GM10248 (cell line): Measurements from ENCODE around the gene NUDT1.

Source experiments
- CTCF ChIA-PET: fragments of 300-600 bp; sonication (Branson Sonifier 250); formaldehyde crosslinking; extraction: SDS; loops from one replicate; lab custom pipeline; 2021; ENCODE audit warnings: antibody characterized with exemption; lab: Yijun Ruan, JAX
- POLR2A ChIA-PET: fragments of 350-650 bp; sonication (Branson Sonifier 250); formaldehyde crosslinking; extraction: SDS; loops from one replicate; lab custom pipeline; 2020; ENCODE audit warnings: antibody characterized with exemption; lab: Yijun Ruan, JAX
- DNase-seq: peaks from one replicate; pipeline ENCODE4 v3.0.0; 2012; ENCODE audit errors: extremely low spot score
- CTCF ChIP-seq: IDR thresholded peaks from 2 replicates; pipeline ENCODE4 v1.5.1; 2012; ENCODE audit warnings: mild to moderate bottlenecking, low read depth; ENCODE audit errors: extremely low read depth, missing control alignments, control extremely low read depth

The NUDT1 gene

DNA sequence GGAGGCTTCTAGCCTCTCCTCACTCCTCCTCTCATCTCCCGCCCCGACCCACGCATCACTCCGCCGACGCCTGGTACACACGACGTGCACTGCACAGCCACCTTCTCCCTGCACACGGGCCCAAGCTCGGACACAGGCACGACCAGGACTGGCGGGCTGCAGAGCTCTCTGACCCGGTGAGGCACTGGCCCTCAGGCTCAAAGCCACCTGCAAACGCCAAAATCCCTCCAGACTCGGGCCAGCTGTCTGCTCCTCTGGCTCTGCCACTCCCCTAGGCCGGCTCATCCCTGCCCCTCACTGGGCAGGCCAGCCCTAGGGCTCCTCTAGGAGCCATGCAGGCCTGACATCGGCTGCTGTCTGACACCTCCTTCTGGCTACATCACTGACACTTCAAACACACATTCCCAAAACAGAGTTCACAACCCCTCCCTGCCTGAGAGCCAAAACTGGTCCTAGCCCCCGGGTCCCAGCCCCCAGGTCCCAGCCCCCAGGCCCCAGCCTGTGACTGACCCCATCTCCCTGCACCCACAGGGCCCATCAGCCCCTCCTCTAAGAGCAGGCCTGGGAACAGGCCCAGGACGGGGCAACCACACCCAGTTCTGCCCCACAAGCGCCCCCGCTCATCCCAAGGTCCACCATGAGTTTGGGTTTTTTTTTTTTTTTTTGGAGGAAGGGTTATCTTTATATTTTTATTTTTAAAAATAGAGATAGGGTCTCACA lies 44.4 kb upstream of the NUDT1 start:
- TF ChIP-seq CTCF, result no peak
- ChIA-PET CTCF (no interaction called here), POLR2A (interaction anchor here (0.6 kb wide), 1 partner anchor 637 kb away, joined by 3 read pairs; no protein-coding TSS in a partner anchor)
- DNase-seq, result no peak

GRCh38 chr7:2198206-2198605 lies 43.8 kb upstream of the NUDT1 start:
- ChIA-PET POLR2A (no interaction called here), CTCF (no interaction called here)
- TF ChIP-seq CTCF, result no peak
- no peak for DNase-seq

DNA sequence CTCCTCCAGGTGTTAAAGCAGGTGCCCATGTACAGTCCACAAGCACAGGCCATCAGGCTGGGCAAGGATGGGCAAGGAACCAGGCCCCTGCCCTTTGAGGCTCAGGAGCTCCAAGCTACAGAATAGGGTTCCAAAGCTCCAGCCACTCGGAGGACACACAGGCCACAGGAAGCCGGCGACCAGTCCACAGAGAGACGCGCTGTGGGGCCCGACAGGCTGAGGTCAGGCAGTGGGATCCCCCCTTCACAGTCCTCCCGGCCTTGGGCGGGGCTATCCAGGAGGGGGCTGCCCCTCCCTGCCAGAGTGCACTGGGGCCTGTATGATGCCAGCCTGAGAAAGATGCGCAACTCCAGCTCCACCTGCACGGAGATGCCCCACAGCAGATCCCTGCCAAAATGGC lies 43.3 kb upstream of the NUDT1 start:
- TF ChIP-seq CTCF, result no peak
- no peak for DNase-seq
- ChIA-PET POLR2A (no interaction called here), CTCF (no interaction called here)

DNA sequence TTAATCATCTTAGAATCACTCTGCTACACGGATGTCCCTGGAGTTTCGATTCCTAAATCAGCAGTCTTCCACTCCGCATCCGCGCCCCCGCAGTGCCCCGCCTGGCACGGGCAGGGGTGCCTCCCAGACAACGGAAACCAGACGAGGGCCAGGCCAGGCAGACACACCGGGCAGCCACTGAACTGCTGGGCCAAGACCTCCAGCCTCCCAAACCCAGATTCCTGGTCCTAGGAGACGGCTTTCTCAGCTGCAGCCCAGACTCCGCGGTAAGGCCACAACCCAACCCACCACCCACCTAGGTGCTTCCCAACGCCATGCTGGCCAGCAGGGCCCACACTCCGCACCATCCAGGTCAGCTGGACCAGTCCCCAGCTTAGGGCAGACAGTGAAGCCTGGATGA lies 42.5 kb upstream of the NUDT1 start:
- ChIA-PET CTCF (interaction anchor here (1.2 kb wide), 1 partner anchor 148 kb away, joined by 4 read pairs; no protein-coding TSS in a partner anchor), POLR2A (no interaction called here)
- no peak for TF ChIP-seq CTCF

GRCh38 chr7:2199956-2200583 lies 42.0 kb upstream of the NUDT1 start:
- DNase-seq, result no peak
- POLR2A ChIA-PET, result no interaction called here
- CTCF ChIA-PET, result interaction anchor here (1.2 to 1.8 kb wide), 2 partner anchors 9 to 148 kb away, joined by 4 to 10 read pairs; no protein-coding TSS in a partner anchor
- no peak for TF ChIP-seq CTCF

More for the DNA sequence above, 42.5 kb upstream of the NUDT1 start:
- DNase-seq, result no peak

DNA sequence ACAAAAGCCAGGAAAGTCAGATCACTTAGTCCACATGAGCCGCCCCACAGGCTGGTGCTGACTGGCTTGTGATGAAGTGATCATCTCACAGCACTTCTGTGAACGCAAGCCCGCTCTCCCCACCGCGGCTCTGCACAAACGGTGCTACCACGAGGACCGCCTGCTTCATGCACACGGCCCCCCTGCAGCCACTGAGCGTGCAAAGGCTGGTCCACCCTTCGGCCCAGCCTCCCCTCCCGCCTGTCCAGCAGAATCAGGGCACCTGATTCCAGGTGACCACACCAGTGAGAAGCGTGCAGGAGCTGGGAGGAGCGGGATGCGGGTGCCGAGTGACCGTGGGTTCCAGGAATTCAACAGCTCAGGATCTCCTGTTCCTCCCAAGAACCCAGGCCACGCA lies 41.4 kb upstream of the NUDT1 start:
- POLR2A ChIA-PET, result interaction anchor here (0.6 kb wide), 1 partner anchor 1234 kb away, joined by 3 read pairs; no protein-coding TSS in a partner anchor
- no peak for DNase-seq
- CTCF ChIA-PET, result interaction anchor here (1.8 to 2.4 kb wide), 3 partner anchors 9 to 14 kb away, joined by 5 to 10 read pairs (median 5); no protein-coding TSS in a partner anchor
- no peak for TF ChIP-seq CTCF
